Common myeloid progenitor, CD34-positive (primary cell): ENCODE results near the gene OR8B4.
A peak's percentile ranks its signal among the peaks of the same experiment; 100 is the strongest.
"Not testable (repeated sequence)": the region's sequence is repeated elsewhere in the genome, so short reads cannot be mapped to it uniquely, and the experiment has no call there.

Experiments
- CTCF ChIA-PET: fragments of 350-600 bp; sonication (Branson Sonifier 250); formaldehyde crosslinking; loops from one replicate; lab custom pipeline; 2021; ENCODE audit warnings: antibody characterized with exemption; lab: Charles Lee
- POLR2A ChIA-PET: fragments of 350-600 bp; sonication (Branson Sonifier 250); formaldehyde crosslinking; loops from one replicate; lab custom pipeline; 2021; ENCODE audit warnings: antibody characterized with exemption; lab: Charles Lee
- DNase-seq, 3 donors: peaks; one replicate each; pipeline versions ENCODE4 v3.0.0 to v3.0.0-alpha.2; 2013
- H3K27ac ChIP-seq, 2 experiments: 1 replicate in 1 of 2; 2 replicates in 1 of 2; pipeline ENCODE4 v1.7.0; 2013; ENCODE audit warnings: inconsistent platforms in 2 of 2, low read length in 2 of 2, mild to moderate bottlenecking in 2 of 2, low read depth in 1 of 2, moderate library complexity in 1 of 2; ENCODE audit not compliant: severe bottlenecking in 2 of 2, insufficient read depth in 1 of 2, poor library complexity in 1 of 2
- H3K27me3 ChIP-seq, 5 experiments: replicated peaks in 2 of 5; 1 replicate in 3 of 5; 2 replicates in 2 of 5; pipeline versions ENCODE4 v1.6.1 to v1.7.0; 2013; ENCODE audit warnings: low read length in 4 of 5, mild to moderate bottlenecking in 2 of 5, moderate library complexity in 2 of 5, inconsistent platforms in 1 of 5; ENCODE audit not compliant: insufficient read depth in 5 of 5, control insufficient read depth in 4 of 5
- H3K36me3 ChIP-seq, 4 experiments: 1 replicate in 2 of 4; 2 replicates in 2 of 4; pipeline versions ENCODE4 v1.6.1 to v1.7.0; 2013; ENCODE audit warnings: low read length in 3 of 4, control low read depth in 1 of 4, mild to moderate bottlenecking in 1 of 4; ENCODE audit not compliant: control insufficient read depth in 4 of 4, insufficient read depth in 4 of 4
- H3K4me1 ChIP-seq, 4 experiments: 1 replicate in 3 of 4; 2 replicates in 1 of 4; pipeline versions ENCODE4 v1.6.1 to v1.7.1; 2013; ENCODE audit warnings: low read length in 3 of 4, mild to moderate bottlenecking in 3 of 4, control low read depth in 1 of 4, inconsistent platforms in 1 of 4, moderate library complexity in 1 of 4; ENCODE audit not compliant: control insufficient read depth in 4 of 4, insufficient read depth in 4 of 4; ENCODE audit errors: control extremely low read depth in 1 of 4
- H3K4me3 ChIP-seq, 7 experiments: 1 replicate in 4 of 7; 2 replicates in 3 of 7; pipeline versions ENCODE4 v1.5.1 to v1.7.0; 2013; ENCODE audit warnings: mild to moderate bottlenecking in 7 of 7, low read length in 6 of 7, moderate library complexity in 6 of 7, inconsistent platforms in 2 of 7, low read depth in 2 of 7, control low read depth in 1 of 7; ENCODE audit not compliant: insufficient read depth in 4 of 7, control insufficient read depth in 1 of 7; ENCODE audit errors: extremely low read depth in 1 of 7
- H3K9me3 ChIP-seq, 5 experiments: 1 replicate in 4 of 5; 2 replicates in 1 of 5; pipeline versions ENCODE4 v1.6.1 to v1.7.1; 2013; ENCODE audit warnings: low read length in 4 of 5, mild to moderate bottlenecking in 2 of 5, inconsistent platforms in 1 of 5, low read depth in 1 of 5, moderate library complexity in 1 of 5; ENCODE audit not compliant: control insufficient read depth in 4 of 5, insufficient read depth in 2 of 5; ENCODE audit errors: control extremely low read depth in 1 of 5
- WGBS: methylation state at CpG from one replicate; pipeline ENCODE4 v1.1.5; 2013; ENCODE audit not compliant: insufficient coverage; 5-methylcytosine and 5-hydroxymethylcytosine counted together

OR8B4 gene

DNA sequence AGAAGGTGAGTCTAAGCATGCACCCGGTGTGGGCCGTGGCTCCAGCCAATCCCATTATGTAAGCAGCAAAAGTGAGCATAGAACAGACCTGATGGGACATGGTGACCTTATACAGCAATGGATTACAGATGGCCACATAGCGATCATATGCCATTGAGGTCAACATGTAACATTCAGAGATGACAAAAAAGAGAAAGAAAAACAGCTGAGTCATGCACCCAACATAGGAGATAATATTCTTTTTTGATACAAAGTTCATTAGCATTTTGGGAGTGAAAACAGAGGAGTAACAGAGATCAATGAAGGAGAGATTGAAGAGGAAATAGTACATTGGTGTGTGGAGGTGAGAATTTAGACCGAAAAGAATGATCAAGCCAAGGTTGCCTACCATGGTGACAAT is 27.8 kb downstream of the OR8B4 start:
- H3K27me3 ChIP-seq, H3K4me1 ChIP-seq, H3K27ac ChIP-seq, DNase-seq, H3K9me3 ChIP-seq, H3K4me3 ChIP-seq, POLR2A ChIA-PET, H3K36me3 ChIP-seq: not testable (repeated sequence)
- WGBS, result no CpG with 5 or more reads among the region's 4 CpGs
- CTCF ChIA-PET, result interaction anchor here (0.6 kb wide), 1 partner anchor 412 kb away, joined by 4 read pairs; no protein-coding TSS in a partner anchor

DNA sequence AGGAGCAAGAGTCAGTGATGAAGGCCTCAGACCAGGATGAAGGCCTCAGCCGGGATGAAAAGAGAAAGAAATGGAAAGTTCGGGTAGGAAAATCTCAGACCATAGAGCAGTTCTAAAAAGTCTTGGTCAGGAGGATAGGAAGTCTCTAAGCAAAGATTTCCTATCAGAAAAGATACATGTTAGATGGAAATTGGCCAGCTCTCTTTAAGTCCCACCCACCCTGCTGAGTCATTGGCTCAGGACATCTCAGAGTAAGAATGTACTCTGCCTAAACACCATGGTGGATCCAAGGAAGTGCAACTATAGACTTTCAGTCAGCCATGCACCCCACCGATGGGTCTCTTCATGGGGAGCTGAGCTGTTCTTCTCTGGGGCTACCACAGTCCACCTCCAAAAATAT is 30.3 kb downstream of the OR8B4 start:
- H3K4me3 ChIP-seq, result no peak overlapping the region
- POLR2A ChIA-PET, result interaction anchor here (0.6 kb wide), 1 partner anchor 1486 kb away, joined by 6 read pairs; no protein-coding TSS in a partner anchor
- no peaks in the 10 kb centered on the region for H3K9me3 ChIP-seq
- CTCF ChIA-PET, result no interaction called here
- no peaks in the 10 kb centered on the region for H3K27me3 ChIP-seq
- H3K4me1 ChIP-seq, result no peaks in the 10 kb centered on the region
- 100% methylated on average over 2 of the region's 3 CpGs for WGBS
- peak in 2 of 3 donors; percentile 17 to 29 for DNase-seq
- H3K27ac ChIP-seq, result no peak overlapping the region
- no peaks in the 10 kb centered on the region for H3K36me3 ChIP-seq

DNA sequence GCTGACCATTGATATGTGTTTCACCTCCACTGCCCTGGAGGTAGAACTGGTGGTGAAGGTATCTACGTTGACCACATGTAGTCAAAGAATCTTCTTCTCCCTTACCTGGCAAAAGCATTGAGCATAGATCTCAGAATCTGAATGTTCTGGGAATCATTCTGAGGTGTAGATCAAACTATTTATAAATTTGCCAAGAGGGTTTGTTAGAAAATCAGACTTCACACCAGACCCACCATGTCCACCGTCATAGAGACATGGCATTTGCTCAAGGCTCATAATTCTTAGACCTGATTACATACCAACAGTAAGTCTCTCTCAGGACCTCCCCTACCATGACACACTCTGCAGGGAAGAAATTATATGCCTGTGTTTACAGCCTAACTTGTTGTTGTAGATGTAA is 40.3 kb downstream of the OR8B4 start, which contains the start of gene OR8B2:
Gene OR8B2 (minus strand): TSS at position 101 of the 400 bp plus-strand sequence. CDS start 1,156 bp downstream, outside the sequence.
- Histone ChIP-seq H3K4me1 (no peaks in the 10 kb centered on the region), H3K27ac (no peak within 1 kb of the TSS), H3K27me3 (no peaks in the 10 kb centered on the region), H3K36me3 (no peaks in the 10 kb centered on the region), H3K4me3 (no peak within 1 kb of the TSS), H3K9me3 (no peaks in the 10 kb centered on the region)
- WGBS, result 92% methylated on average over 2 of the region's 2 CpGs
- no peak for DNase-seq
- POLR2A ChIA-PET, result no interaction called here
- CTCF ChIA-PET, result no interaction called here

DNA sequence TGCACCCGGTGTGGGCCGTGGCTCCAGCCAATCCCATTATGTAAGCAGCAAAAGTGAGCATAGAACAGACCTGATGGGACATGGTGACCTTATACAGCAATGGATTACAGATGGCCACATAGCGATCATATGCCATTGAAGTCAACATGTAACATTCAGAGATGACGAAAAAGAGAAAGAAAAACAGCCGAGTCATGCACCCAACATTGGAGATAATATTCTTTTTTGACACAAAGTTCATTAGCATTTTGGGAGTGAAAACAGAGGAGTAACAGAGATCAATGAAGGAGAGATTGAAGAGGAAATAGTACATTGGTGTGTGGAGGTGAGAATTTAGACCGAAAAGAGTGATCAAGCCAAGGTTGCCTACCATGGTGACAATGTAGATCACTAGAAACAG is 41.8 kb downstream of the OR8B4 start:
- H3K9me3 ChIP-seq, DNase-seq, H3K27ac ChIP-seq, H3K36me3 ChIP-seq, H3K4me3 ChIP-seq, POLR2A ChIA-PET, H3K4me1 ChIP-seq, H3K27me3 ChIP-seq, CTCF ChIA-PET: not testable (repeated sequence)
- 40% methylated on average over 1 of the region's 6 CpGs for WGBS

DNA sequence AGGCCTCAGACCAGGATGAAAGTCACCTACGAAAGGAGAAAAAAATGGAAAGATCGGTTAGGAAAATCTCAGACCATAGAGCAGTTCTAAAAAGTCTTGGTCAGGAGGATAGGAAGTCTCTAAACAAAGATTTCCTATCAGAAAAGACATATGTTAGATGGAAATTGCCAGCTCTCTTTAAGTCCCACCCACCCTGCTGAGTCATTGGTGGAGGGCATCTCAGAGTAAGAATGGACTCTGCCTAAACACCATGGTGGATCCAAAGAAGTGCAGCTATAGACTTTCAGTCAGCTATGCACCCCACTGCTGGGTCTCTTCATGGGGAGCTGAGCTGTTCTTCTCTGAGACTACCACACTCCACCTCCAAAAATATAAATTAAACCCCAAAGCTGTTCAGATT is 44.1 kb downstream of the OR8B4 start:
- ChIA-PET CTCF (no interaction called here), POLR2A (no interaction called here)
- Histone ChIP-seq H3K36me3 (no peaks in the 10 kb centered on the region), H3K4me1 (no peaks in the 10 kb centered on the region), H3K9me3 (peaks cover 0 to 4% (median 0%) of the 10 kb centered on the region in 5 experiments), H3K4me3 (no peak overlapping the region), H3K27me3 (no peaks in the 10 kb centered on the region), H3K27ac (no peak overlapping the region)
- peak in 2 of 3 donors; percentile 4 to 5 for DNase-seq
- WGBS, result no CpG with 5 or more reads among the region's 2 CpGs

DNA sequence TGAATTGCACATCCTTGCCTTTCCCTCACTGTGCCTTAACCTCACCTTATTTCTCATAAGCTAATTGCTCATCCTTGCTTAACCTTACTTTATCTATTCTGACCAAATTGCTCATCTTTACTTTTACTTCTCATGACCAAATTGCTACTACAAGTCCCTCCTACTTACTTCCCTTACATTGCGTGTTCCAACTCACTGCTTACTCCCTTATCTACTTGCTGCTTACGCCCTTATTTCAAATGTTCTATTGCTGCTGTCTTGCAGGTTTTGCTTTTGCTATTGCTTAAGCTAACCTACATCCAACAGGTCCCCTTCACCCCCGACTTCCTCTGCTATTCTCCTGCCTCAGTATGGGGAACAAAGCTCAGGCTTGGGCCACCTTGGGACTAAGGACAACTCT is 48.4 kb downstream of the OR8B4 start:
- no peaks in the 10 kb centered on the region for H3K36me3 ChIP-seq
- no peak for DNase-seq
- H3K4me3 ChIP-seq, result no peak overlapping the region
- 94% methylated on average over 2 of the region's 3 CpGs for WGBS
- no peaks in the 10 kb centered on the region for H3K27me3 ChIP-seq
- no peak overlapping the region for H3K27ac ChIP-seq
- ChIA-PET CTCF (no interaction called here), POLR2A (no interaction called here)
- peaks cover 0 to 8% (median 0%) of the 10 kb centered on the region in 5 experiments for H3K9me3 ChIP-seq
- no peaks in the 10 kb centered on the region for H3K4me1 ChIP-seq
